GM12874 (cell line): ENCODE measurements around the gene ABLIM1.

Experiments
- CTCF ChIP-seq: IDR thresholded peaks from 2 replicates; pipeline ENCODE4 v1.5.1; 2011; ENCODE audit warnings: low read depth, mild to moderate bottlenecking, control low read depth, low read length, moderate library complexity; ENCODE audit not compliant: insufficient read depth

ABLIM1 gene

DNA sequence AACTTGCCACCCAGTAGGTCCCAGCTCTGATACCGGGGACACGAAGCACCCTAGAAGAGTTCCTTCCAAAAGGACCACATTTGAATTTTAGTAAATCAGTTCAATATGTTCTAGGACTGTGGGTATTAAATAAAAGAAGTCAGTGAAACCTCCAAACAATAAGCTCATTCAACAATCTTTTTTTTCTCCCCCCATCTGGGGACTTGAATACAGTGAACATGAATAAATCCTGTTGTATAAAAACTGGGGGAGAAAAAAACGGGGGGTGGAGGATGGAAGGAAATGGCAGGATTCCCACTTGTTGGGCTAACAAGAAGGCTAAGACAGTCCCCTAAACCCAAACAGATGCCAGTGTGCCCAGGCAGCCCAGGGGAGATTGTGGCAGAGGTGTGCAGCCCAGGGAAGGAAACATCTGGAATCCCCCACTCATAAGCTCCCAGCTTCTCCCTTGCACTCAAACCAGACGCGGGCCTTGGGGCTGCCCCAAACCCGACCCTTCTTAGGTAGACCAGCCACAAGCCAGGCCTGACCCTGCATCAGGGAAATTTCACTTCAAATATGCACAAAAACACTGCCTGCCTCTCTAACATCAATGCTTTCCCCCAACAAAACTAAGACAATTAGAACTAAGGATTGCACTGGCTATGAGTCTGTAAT, 262.6 kb downstream of the ABLIM1 start:
- TF ChIP-seq CTCF: no peak

- no peak for TF ChIP-seq CTCF
Measured at GRCh38 chr10:114394531-114394930, 263.5 kb downstream of the ABLIM1 start.

GRCh38 chr10:114393886-114394285, 264.2 kb downstream of the ABLIM1 start:
- no peak for TF ChIP-seq CTCF

DNA sequence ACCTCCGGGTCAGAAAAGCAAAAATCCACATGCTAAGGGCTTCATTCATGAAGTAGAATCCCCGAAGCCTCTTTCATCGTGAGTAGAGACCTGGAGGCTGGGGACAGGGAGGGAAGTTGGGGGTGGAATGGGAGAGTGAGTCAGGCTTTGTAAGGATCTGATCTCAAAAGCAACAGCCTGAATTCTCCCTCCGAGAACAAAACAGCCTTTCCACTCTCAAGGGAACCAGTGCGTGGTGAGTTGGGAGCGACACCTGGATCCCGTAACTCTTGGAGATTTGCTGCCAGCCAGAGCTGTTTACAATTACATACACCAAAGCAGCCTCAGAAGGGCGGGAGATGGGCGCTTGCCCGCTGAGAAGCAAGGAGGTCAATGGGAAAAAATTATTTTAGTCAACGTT, 264.6 kb downstream of the ABLIM1 start:
- TF ChIP-seq CTCF: no peak

DNA sequence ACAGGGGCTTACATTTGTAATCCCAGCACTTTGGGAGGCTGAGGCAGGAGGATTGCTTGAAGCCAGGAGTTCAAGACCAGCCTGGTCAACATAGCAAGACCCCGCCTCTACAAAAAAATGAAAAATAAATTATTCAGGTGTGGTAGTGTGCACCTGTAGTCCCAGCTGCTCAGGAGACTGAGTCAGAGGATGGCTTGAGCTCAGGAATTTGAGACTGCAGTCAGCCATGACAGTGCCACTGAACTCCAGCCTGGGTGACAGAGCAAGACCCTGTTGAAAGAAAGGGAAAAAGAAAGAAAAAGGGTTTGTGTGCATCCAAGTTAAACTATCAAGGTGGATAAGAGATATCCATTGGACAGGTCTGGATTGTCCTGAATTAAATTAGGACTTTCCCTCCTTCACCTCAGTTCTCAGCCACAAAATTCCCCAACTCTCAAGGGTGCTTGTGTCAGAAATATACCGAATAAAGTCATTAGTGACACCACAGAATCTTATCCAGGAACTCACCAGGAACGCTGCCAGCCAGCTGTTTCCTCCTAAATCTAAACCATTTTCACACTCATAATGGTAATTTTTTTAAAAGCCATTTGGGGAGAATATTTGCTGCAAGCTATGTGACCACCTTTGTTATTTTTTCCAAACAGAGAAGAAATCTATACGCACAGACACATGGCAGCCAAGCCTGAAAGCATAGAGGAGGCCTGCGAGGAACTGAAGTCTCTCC, 265.8 kb downstream of the ABLIM1 start:
- TF ChIP-seq CTCF: no peak

DNA sequence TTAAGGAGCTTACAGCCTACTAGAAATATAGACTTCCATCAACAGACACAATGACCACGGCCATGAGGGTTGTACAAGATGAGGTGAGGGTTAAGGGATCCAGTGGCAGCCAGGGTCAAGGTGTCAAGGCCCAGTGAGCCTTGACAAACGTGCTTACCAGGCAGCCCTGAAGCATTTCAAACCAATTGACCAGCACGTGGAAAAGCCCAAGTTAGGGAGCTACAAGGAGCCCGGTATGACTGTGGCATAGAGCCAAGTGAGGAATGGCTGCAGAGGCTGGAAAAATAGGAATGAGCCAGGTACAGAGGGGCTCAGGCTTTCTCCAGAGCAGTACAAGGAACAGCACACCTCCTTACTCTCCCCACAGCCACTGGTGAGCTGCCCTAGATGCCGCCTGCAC, 266.5 kb downstream of the ABLIM1 start:
- no peak for TF ChIP-seq CTCF

GRCh38 chr10:114389426-114389825, 268.6 kb downstream of the ABLIM1 start:
- TF ChIP-seq CTCF: no peak
